Activated CD4-positive, alpha-beta memory T cell treated with anti-CD3 and anti-CD28 coated beads for 36 hours (primary cell): ENCODE measurements around the gene EGFL8. TPM values are rescaled to one million over a fixed set of nuclear protein-coding genes. Genes with fewer than 3 reads are reported as not detected.

Source experiments
- microRNA-seq: library from miRNA; unstranded; fragments of <30 nt; microRNA quantifications from one replicate; pipeline ENCODE4 v1.2.0, GENCODE V29; 2022; ENCODE audit warnings: borderline number of aligned reads, borderline microRNAs expressed, borderline replicate concordance
- total RNA-seq, 2 experiments: library from RNA; stranded (reverse); gene quantifications; one replicate each; pipeline ENCODE4 v1.2.3, GENCODE V29; 2021

The EGFL8 gene
- total RNA-seq, 2 experiments from 2014 or later, result 6.5 to 7.1 TPM

Small RNAs within 50 kb of the gene (microRNA-seq; reads per million reads assigned to microRNA genes)
- 1.6 reads per million for gene MIR6721
- not detected for gene MIR6833

Other genes starting within 250 kb of the EGFL8 start
- 1 to 10 TPM in 1 of 2 experiments, under 1 TPM in 1; 0.97 to 1.0 TPM for gene C2, start 236.9 kb upstream of the EGFL8 start, total RNA-seq
- under 1 TPM; 0.76 to 0.82 TPM for gene CFB, start 218.5 kb upstream of the EGFL8 start, total RNA-seq
- gene NELFE, start 205.6 kb upstream of the EGFL8 start, total RNA-seq, result 10 to 100 TPM; 87.1 to 89.0 TPM
- gene SKIC2, start 205.4 kb upstream of the EGFL8 start, total RNA-seq, result 100 to 1,000 TPM in 1 of 2 experiments, 10 to 100 TPM in 1; 95.7 to 101 TPM
- 10 to 100 TPM; 10.8 to 12.3 TPM for gene DXO, start 192.5 kb upstream of the EGFL8 start, total RNA-seq
- gene C4A, start 182.5 kb upstream of the EGFL8 start, total RNA-seq, result 1 to 10 TPM; 4.5 to 4.8 TPM
- gene C4B, start 149.8 kb upstream of the EGFL8 start, total RNA-seq, result 1 to 10 TPM; 3.1 to 5.5 TPM
- gene CYP21A2, start 126.2 kb upstream of the EGFL8 start, total RNA-seq, result under 1 TPM in 1 of 2 experiments, not detected in 1; 0.24 TPM
- gene TNXB, start 55.3 kb upstream of the EGFL8 start, total RNA-seq, result 1 to 10 TPM; 5.2 to 5.8 TPM
- 10 to 100 TPM; 67.4 to 80.9 TPM for gene ATF6B, start 36.3 kb upstream of the EGFL8 start, total RNA-seq
- 1 to 10 TPM; 7.0 to 7.8 TPM for gene FKBPL, start 34.3 kb upstream of the EGFL8 start, total RNA-seq
- under 1 TPM; 0.33 to 0.36 TPM for gene PRRT1, start 12.7 kb upstream of the EGFL8 start, total RNA-seq
- gene PPT2, start 10.5 kb upstream of the EGFL8 start, total RNA-seq, result 1 to 10 TPM; 9.5 to 9.9 TPM
- 10 to 100 TPM; 34.0 to 34.8 TPM for gene AGPAT1, start 11.5 kb downstream of the EGFL8 start, total RNA-seq
- gene RNF5, start 13.8 kb downstream of the EGFL8 start, total RNA-seq, result 10 to 100 TPM; 60.8 to 63.8 TPM
- gene AGER, start 19.7 kb downstream of the EGFL8 start, total RNA-seq, result 10 to 100 TPM; 16.5 to 23.5 TPM
- 10 to 100 TPM; 63.4 to 65.9 TPM for gene PBX2, start 25.6 kb downstream of the EGFL8 start, total RNA-seq
- 100 to 1,000 TPM; 117 to 118 TPM for gene GPSM3, start 28.0 kb downstream of the EGFL8 start, total RNA-seq
- under 1 TPM; 0.31 to 0.51 TPM for gene NOTCH4, start 59.5 kb downstream of the EGFL8 start, total RNA-seq
- gene TSBP1, start 207.3 kb downstream of the EGFL8 start, total RNA-seq, result not detected
- gene BTNL2, start 242.6 kb downstream of the EGFL8 start, total RNA-seq, result not detected